Calu3 (cell line): ENCODE data around the gene GPC3. TPM values are rescaled to one million over a fixed set of nuclear protein-coding genes. Genes with fewer than 3 reads are reported as not detected.

Experiments
- BruUV-seq: library from RNA; stranded (reverse); fragments of 400-500 nt; replicated peaks from 2 replicates; lab custom pipeline; 2021; lab: Mats Ljungman, UMichigan
- CTCF ChIA-PET: fragments of 300-600 bp; sonication (Branson Sonifier 250); formaldehyde crosslinking; loops from one replicate; lab custom pipeline; 2022; ENCODE audit warnings: antibody characterized with exemption; lab: Charles Lee
- DNase-seq: peaks from one replicate; pipeline ENCODE4 v3.0.0; 2022
- H3K27ac Mint-ChIP-seq: one replicate; pipeline ENCODE4 v1.8.0; 2022; ENCODE audit warnings: mixed read lengths; ENCODE audit not compliant: unreplicated experiment
- H3K27me3 Mint-ChIP-seq: one replicate; pipeline ENCODE4 v1.8.0; 2022; ENCODE audit warnings: mixed read lengths; ENCODE audit not compliant: unreplicated experiment
- H3K36me3 Mint-ChIP-seq: one replicate; pipeline ENCODE4 v1.8.0; 2022; ENCODE audit warnings: mild to moderate bottlenecking, moderate library complexity, mixed read lengths; ENCODE audit not compliant: insufficient read depth, unreplicated experiment
- H3K4me1 Mint-ChIP-seq: one replicate; pipeline ENCODE4 v1.8.0; 2022; ENCODE audit warnings: mild to moderate bottlenecking, low read depth, mixed read lengths; ENCODE audit not compliant: unreplicated experiment
- H3K4me3 Mint-ChIP-seq: one replicate; pipeline ENCODE4 v1.8.0; 2022; ENCODE audit warnings: mild to moderate bottlenecking, low read depth, moderate library complexity, mixed read lengths; ENCODE audit not compliant: unreplicated experiment
- H3K9me3 Mint-ChIP-seq: one replicate; pipeline ENCODE4 v1.8.0; 2022; ENCODE audit warnings: low read depth, mixed read lengths; ENCODE audit not compliant: unreplicated experiment
- intact Hi-C: fragments of 100-400 bp; cut with micrococcal nuclease; formaldehyde crosslinking; loops from one replicate; pipeline ENCODE4 v1.10.0; 2022; ENCODE audit not compliant: unreplicated experiment
- total RNA-seq: library from RNA; stranded (reverse); gene quantifications from 2 replicates; pipeline ENCODE4 v1.2.3, GENCODE V29; 2022
- TF ChIP-seq, protein P1 (sequence below): fragments of 200-600 bp; IDR thresholded peaks from one replicate; pipeline ENCODE4 v1.8.0; 2022; ENCODE audit warnings: antibody characterized with exemption; ENCODE audit not compliant: unreplicated experiment

Gene GPC3
- total RNA-seq, 1 experiment from 2014 or later, result 2.3 TPM

DNA sequence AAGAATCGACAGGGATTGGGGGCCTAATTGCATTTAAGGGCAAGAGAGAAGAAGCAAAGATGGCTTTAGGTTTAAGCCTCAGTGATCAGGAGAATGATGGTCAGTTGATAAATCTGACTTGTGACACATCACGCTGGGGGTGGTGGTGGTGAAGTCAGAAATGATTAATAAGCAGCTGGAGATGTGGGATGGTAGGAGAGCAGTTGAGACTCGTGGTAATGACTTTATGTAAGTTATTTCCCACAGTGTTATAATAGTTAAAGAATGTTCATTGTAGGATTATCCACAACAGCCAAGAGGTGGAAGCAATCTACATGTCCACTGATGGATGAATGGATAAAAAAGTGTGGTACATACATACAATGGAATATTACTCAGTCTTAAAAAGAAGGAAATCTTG, 391.2 kb downstream of the GPC3 start:
- CTCF ChIA-PET, result no interaction called here
- no peaks in the 10 kb centered on the region for H3K9me3 Mint-ChIP-seq
- no peak overlapping the region for H3K27ac Mint-ChIP-seq
- TF ChIP-seq, protein P1, sequence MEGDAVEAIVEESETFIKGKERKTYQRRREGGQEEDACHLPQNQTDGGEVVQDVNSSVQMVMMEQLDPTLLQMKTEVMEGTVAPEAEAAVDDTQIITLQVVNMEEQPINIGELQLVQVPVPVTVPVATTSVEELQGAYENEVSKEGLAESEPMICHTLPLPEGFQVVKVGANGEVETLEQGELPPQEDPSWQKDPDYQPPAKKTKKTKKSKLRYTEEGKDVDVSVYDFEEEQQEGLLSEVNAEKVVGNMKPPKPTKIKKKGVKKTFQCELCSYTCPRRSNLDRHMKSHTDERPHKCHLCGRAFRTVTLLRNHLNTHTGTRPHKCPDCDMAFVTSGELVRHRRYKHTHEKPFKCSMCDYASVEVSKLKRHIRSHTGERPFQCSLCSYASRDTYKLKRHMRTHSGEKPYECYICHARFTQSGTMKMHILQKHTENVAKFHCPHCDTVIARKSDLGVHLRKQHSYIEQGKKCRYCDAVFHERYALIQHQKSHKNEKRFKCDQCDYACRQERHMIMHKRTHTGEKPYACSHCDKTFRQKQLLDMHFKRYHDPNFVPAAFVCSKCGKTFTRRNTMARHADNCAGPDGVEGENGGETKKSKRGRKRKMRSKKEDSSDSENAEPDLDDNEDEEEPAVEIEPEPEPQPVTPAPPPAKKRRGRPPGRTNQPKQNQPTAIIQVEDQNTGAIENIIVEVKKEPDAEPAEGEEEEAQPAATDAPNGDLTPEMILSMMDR, result no peak
- no TSS peak for BruUV-seq
- DNase-seq, result no peak
- no peak overlapping the region for H3K4me3 Mint-ChIP-seq
- intact Hi-C loops, result no loop called here
- peaks cover 8% of the 10 kb centered on the region for H3K4me1 Mint-ChIP-seq
- no peaks in the 10 kb centered on the region for H3K27me3 Mint-ChIP-seq
- no peaks in the 10 kb centered on the region for H3K36me3 Mint-ChIP-seq

DNA sequence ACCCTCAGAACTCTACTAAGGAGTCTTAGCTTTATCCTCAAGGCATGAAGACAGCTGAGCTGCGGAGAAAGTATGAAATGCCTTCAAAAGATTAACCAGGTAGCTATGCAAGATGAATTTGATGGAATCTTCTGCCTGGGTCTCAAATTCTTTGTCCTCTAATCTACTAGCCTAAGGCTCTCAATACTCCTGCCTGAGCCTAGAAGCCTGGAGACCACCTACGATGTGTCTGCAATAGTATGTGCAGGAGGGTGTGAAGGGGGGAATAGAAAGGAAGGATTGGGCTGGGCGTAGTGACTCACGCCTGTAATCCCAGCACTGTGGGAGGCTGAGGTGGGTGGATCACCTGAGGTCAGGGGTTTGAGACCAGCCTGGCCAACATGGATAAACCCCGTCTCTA, 391.9 kb downstream of the GPC3 start:
- Mint-ChIP-seq H3K27me3 (no peaks in the 10 kb centered on the region), H3K9me3 (no peaks in the 10 kb centered on the region), H3K4me1 (peaks cover 8% of the 10 kb centered on the region), H3K27ac (no peak overlapping the region), H3K36me3 (no peaks in the 10 kb centered on the region), H3K4me3 (no peak overlapping the region)
- no TSS peak for BruUV-seq
- TF ChIP-seq, protein P1, result no peak
- no peak for DNase-seq
- CTCF ChIA-PET, result interaction anchor here (0.7 kb wide), 1 partner anchor 232 kb away, joined by 3 read pairs; no protein-coding TSS in a partner anchor
- intact Hi-C loops, result no loop called here

DNA sequence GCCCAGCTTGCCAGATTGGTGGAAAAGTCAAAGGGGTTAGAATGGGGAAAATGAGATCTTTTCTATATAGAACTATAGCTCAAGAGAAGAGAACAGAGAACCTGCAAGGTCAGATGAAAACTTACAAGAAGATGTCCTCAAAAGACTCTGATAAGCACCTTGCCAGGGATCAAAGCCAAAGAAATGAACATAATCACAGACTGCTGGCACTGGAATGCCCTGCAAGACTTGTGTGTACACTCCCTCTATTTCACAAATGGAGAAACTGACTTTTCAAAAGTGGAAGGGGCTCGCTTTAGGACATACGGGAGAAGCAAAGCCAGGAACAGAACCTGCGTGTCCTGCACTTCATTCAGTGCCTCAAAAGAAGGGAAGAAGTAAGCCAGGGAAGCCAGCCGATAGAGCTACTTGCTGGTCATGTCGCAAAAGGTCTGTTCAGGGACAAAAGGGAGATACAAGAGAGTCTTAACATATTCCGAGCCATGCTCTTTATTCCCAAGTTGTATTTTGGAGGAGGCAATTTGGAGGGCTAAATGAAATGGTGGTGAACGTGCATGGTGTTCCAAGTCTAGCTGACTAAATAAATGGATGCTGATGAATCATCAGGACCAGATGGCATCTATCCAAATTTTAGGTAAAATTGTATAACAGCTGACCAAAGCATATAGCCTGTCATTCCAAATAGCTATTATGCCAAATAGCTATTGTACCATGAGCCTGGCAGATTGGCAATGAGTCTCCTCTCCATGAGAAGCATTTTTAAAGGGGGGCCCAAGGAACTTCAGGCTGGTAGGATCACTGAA, 394.5 kb downstream of the GPC3 start:
- no peak for DNase-seq
- peaks cover 22% of the 10 kb centered on the region for H3K4me1 Mint-ChIP-seq
- no peaks in the 10 kb centered on the region for H3K9me3 Mint-ChIP-seq
- no peaks in the 10 kb centered on the region for H3K27me3 Mint-ChIP-seq
- TF ChIP-seq, protein P1, result no peak
- H3K4me3 Mint-ChIP-seq, result no peak overlapping the region
- intact Hi-C loops, result no loop called here
- H3K27ac Mint-ChIP-seq, result no peak overlapping the region
- CTCF ChIA-PET, result no interaction called here
- BruUV-seq, result no TSS peak
- H3K36me3 Mint-ChIP-seq, result no peaks in the 10 kb centered on the region

DNA sequence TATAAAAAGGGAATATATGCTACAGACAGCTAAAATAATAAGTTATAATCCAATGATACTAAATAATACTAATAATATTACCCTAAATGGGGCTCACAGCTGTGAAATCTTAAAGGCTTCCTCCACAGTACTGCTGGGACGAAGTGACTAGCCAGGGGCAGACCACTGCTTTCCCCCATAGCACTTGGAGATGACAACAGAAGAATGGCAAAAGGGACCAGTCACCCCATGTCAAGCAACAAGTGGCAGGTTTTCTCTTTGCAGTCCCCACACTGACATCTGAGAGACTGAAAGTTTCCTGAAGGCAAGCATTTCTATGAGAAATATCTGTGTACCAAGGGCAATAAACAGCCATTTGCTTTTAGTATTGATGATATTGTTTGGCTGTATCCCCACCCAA, 396.6 kb downstream of the GPC3 start:
- Mint-ChIP-seq H3K9me3 (no peaks in the 10 kb centered on the region), H3K36me3 (no peaks in the 10 kb centered on the region), H3K4me1 (peaks cover 32% of the 10 kb centered on the region), H3K27ac (no peak overlapping the region), H3K4me3 (no peak overlapping the region), H3K27me3 (no peaks in the 10 kb centered on the region)
- DNase-seq, result no peak
- CTCF ChIA-PET, result no interaction called here
- intact Hi-C loops, result no loop called here
- BruUV-seq, result no TSS peak
- TF ChIP-seq, protein P1, result no peak
